Subcutaneous abdominal adipose tissue (tissue), 5 donors: ENCODE results near the gene ZMYND10.

Source experiments
- H3K27ac ChIP-seq: one replicate; pipeline ENCODE4 v1.7.0; 2013; ENCODE audit warnings: low read depth, mild to moderate bottlenecking, inconsistent platforms, low read length, moderate library complexity
- H3K27me3 ChIP-seq, 5 donors: one replicate each; pipeline ENCODE4 v1.7.0; 2013; ENCODE audit warnings: low read length in 5 of 5, inconsistent platforms in 1 of 5; ENCODE audit not compliant: control insufficient read depth in 5 of 5, insufficient read depth in 4 of 5
- H3K36me3 ChIP-seq, 5 donors: one replicate each; pipeline ENCODE4 v1.7.0; 2013; ENCODE audit warnings: low read length in 5 of 5; ENCODE audit not compliant: control insufficient read depth in 5 of 5, insufficient read depth in 5 of 5
- H3K4me1 ChIP-seq, 5 donors: one replicate each; pipeline ENCODE4 v1.7.0; 2013; ENCODE audit warnings: low read length in 5 of 5, mild to moderate bottlenecking in 3 of 5, moderate library complexity in 1 of 5; ENCODE audit not compliant: control insufficient read depth in 5 of 5, insufficient read depth in 5 of 5
- H3K4me3 ChIP-seq, 5 donors: one replicate each; pipeline ENCODE4 v1.7.0; 2013; ENCODE audit warnings: low read length in 5 of 5, low read depth in 1 of 5
- H3K9ac ChIP-seq, 5 donors: one replicate each; pipeline ENCODE4 v1.7.0; 2013; ENCODE audit warnings: low read length in 5 of 5, mild to moderate bottlenecking in 4 of 5, moderate library complexity in 3 of 5
- H3K9me3 ChIP-seq, 5 donors: one replicate each; pipeline ENCODE4 v1.7.0; 2013; ENCODE audit warnings: low read length in 5 of 5; ENCODE audit not compliant: control insufficient read depth in 5 of 5
- donor health status: healthy.
- donor health status: healthy.
- donor health status: healthy.
- donor health status: healthy.
- donor health status: healthy.

Gene ZMYND10

GRCh38 chr3:50327129-50327528 lies 18.4 kb downstream of the ZMYND10 start:
- peak overlapping the region; percentile 84 to 96 (median 92) for H3K9ac ChIP-seq
- H3K4me3 ChIP-seq = peak overlapping the region; percentile 81 to 89 (median 88)
- H3K27ac ChIP-seq = peak overlapping the region; percentile 77
- peaks cover 4 to 44% (median 41%) of the 10 kb centered on the region in 5 donors for H3K36me3 ChIP-seq
- no peaks in the 10 kb centered on the region for H3K9me3 ChIP-seq
- no peaks in the 10 kb centered on the region for H3K27me3 ChIP-seq
- H3K4me1 ChIP-seq = peaks cover 8 to 56% (median 49%) of the 10 kb centered on the region in 5 donors

GRCh38 chr3:50326182-50326541 lies 19.4 kb downstream of the ZMYND10 start:
- Histone ChIP-seq H3K4me1 (peaks cover 8 to 59% (median 54%) of the 10 kb centered on the region in 5 donors), H3K9me3 (no peaks in the 10 kb centered on the region), H3K9ac (no peak overlapping the region), H3K36me3 (peaks cover 4 to 34% (median 32%) of the 10 kb centered on the region in 5 donors), H3K4me3 (no peak overlapping the region), H3K27me3 (no peaks in the 10 kb centered on the region), H3K27ac (no peak overlapping the region)

DNA sequence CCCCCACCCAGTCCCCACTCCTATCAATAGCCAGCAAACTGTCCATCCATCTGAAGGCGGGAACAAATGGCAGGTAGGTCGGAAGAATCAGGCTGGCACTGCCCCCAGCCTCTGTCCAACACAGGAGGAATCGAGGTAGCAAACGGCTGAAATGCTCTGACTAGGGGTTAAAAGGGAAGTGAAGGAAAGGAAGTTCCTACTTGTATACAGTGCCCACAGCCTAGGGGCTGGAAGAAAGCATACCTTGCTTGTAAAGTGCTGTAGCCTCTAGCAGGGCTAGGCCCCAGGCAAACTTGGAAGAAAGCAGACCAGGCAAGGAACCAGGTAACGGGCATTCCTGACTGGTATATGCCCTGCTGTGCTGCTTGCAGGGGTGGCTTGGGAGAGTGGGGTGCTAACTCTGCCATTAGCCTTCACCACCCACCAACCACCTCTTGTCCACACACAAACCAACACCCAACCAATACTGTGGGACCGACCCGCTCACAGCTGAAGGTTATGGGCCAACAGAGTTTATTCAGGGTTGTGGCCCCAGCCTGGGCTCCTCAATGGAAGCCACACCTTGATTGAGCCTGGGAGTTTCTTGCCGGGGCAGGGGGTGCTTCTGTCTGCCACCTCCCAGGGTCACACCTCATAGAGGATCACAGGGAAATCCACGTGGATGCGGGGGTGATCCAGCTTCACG lies 19.9 kb downstream of the ZMYND10 start:
- H3K27ac ChIP-seq = peak overlapping the region; percentile 86
- H3K36me3 ChIP-seq = peaks cover 0 to 29% (median 27%) of the 10 kb centered on the region in 5 donors
- no peak overlapping the region for H3K4me3 ChIP-seq
- no peaks in the 10 kb centered on the region for H3K27me3 ChIP-seq
- H3K9me3 ChIP-seq = no peaks in the 10 kb centered on the region
- H3K4me1 ChIP-seq = peaks cover 8 to 62% (median 57%) of the 10 kb centered on the region in 5 donors
- H3K9ac ChIP-seq = peak overlapping the region in 1 of 5 donors; percentile 13

DNA sequence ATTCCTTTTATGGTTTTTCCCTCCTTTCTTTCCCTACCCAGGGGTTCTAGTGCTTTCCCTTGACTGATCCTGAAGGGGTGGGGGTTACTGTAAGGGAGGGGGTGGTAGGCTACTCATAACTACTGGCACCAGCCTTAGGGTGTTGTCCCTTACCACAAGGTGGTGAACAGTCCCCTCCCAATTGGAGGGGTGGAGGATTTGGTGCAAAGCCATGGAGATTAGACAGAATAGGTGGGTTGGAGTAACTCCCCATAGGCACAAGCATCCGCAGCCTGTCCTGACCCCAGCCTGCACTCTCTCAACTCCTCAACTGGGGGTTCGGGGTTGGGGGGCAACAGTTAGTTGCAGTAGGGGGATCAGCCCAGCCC lies 20.4 kb downstream of the ZMYND10 start:
- Histone ChIP-seq H3K27ac (peak overlapping the region; percentile 86), H3K27me3 (no peaks in the 10 kb centered on the region), H3K4me1 (peaks cover 11 to 67% (median 62%) of the 10 kb centered on the region in 5 donors), H3K9me3 (no peaks in the 10 kb centered on the region), H3K36me3 (peaks cover 0 to 23% (median 21%) of the 10 kb centered on the region in 5 donors), H3K4me3 (no peak overlapping the region), H3K9ac (no peak overlapping the region)

GRCh38 chr3:50324351-50325112 lies 21.0 kb downstream of the ZMYND10 start:
- peaks cover 0 to 23% (median 19%) of the 10 kb centered on the region in 5 donors for H3K36me3 ChIP-seq
- H3K4me1 ChIP-seq = peaks cover 16 to 73% (median 68%) of the 10 kb centered on the region in 5 donors
- H3K27me3 ChIP-seq = no peaks in the 10 kb centered on the region
- H3K4me3 ChIP-seq = peak overlapping the region in 1 of 5 donors; percentile 4
- peak overlapping the region; percentile 86 for H3K27ac ChIP-seq
- H3K9me3 ChIP-seq = no peaks in the 10 kb centered on the region
- peak overlapping the region in 2 of 5 donors; percentile 11 to 32 for H3K9ac ChIP-seq

- no peaks in the 10 kb centered on the region for H3K9me3 ChIP-seq
- H3K27ac ChIP-seq = peak overlapping the region; percentile 86
- H3K9ac ChIP-seq = peak overlapping the region in 2 of 5 donors; percentile 11 to 32
- no peaks in the 10 kb centered on the region for H3K27me3 ChIP-seq
- H3K36me3 ChIP-seq = peaks cover 0 to 27% (median 22%) of the 10 kb centered on the region in 5 donors
- peak overlapping the region in 4 of 5 donors; percentile 16 to 95 (median 58) for H3K4me3 ChIP-seq
- H3K4me1 ChIP-seq = peaks cover 24 to 79% (median 75%) of the 10 kb centered on the region in 5 donors
Measured at GRCh38 chr3:50323614-50324199, 21.8 kb downstream of the ZMYND10 start.

DNA sequence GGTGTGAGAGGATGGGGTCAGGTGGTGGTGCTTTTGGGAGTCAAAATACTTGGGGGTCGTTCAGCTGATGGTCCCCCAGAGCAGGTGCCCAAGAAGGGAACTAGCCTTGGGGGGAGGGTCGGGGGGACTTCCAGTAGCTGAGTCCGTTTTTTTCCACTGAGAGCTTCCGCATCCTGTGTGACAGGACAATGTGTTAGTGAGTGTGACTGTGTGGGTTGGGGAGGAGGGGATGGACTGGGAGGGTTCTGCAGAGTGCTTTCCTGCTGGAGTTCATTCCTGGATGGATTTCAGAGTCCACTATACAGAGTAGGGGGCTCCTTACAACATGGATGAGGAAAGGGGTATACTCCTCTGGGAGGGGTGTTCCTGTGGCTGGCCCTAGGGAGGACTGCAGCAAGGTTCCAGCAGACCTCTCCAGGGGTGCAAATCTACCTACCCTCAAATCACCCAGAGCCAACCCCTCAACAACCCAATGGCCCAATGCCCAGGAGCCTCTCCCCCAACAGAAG lies 22.4 kb downstream of the ZMYND10 start:
- peaks cover 0 to 33% (median 28%) of the 10 kb centered on the region in 5 donors for H3K36me3 ChIP-seq
- H3K9me3 ChIP-seq = no peaks in the 10 kb centered on the region
- H3K4me3 ChIP-seq = peak overlapping the region in 4 of 5 donors; percentile 16 to 95 (median 80)
- peak overlapping the region; percentile 86 for H3K27ac ChIP-seq
- H3K27me3 ChIP-seq = no peaks in the 10 kb centered on the region
- peak overlapping the region in 2 of 5 donors; percentile 76 to 95 for H3K9ac ChIP-seq
- H3K4me1 ChIP-seq = peaks cover 27 to 79% (median 75%) of the 10 kb centered on the region in 5 donors

DNA sequence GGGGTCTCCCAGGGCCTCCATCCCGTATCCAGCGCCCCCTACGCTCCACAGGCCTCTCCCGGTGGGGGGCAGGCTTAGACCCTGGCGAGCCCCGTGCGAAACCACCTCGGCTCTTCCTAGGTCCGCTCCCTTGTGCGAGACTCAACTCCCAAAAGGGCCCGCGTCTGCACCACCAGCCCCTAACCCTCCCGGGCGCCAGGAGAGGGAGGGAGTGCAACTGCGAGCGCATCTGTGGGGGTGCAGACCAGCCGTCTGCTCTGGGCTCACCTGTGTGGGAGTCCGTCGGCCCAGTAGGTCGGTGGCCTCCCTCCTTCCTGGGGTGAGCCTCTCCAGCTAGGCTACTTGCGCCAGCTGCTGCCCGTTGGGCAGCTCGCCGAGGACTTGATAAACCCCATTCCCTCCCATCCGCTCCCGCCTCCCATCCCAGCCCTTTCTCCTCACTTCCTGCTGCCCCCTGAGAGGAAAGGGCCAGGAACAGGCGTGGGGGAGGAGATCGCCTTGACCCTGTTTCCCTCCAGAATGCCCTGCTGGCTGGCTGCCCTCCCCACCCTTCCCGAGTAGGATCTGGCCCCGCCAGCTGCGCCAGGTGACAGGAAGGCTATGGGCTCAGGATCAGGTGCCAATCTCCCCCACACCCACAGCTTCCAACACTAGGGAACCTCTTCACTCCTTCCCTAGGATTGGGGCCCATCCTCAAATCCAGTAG lies 23.0 kb downstream of the ZMYND10 start, which contains the start of gene HYAL2:
HYAL2 (minus strand) TSS at position 360 of the 706 bp plus-strand sequence. CDS start 2,256 bp downstream, outside the sequence.
- Histone ChIP-seq H3K4me1 (peaks cover 27 to 81% (median 78%) of the 10 kb centered on the region in 5 donors), H3K27ac (peak within 1 kb of the TSS; percentile 86), H3K27me3 (no peaks in the 10 kb centered on the region), H3K4me3 (peak within 1 kb of the TSS; percentile 59 to 95 (median 79)), H3K36me3 (peaks cover 0 to 38% (median 33%) of the 10 kb centered on the region in 5 donors), H3K9me3 (no peaks in the 10 kb centered on the region), H3K9ac (peak within 1 kb of the TSS in 4 of 5 donors; percentile 76 to 95 (median 84))

- peak overlapping the region in 3 of 5 donors; percentile 62 to 95 (median 76) for H3K9ac ChIP-seq
- no peaks in the 10 kb centered on the region for H3K27me3 ChIP-seq
- peak overlapping the region; percentile 46 to 95 (median 79) for H3K4me3 ChIP-seq
- H3K9me3 ChIP-seq = no peaks in the 10 kb centered on the region
- H3K4me1 ChIP-seq = peaks cover 28 to 81% (median 78%) of the 10 kb centered on the region in 5 donors
- peak overlapping the region; percentile 86 for H3K27ac ChIP-seq
- H3K36me3 ChIP-seq = peaks cover 0 to 43% (median 38%) of the 10 kb centered on the region in 5 donors
Measured at GRCh38 chr3:50322115-50322385, 23.5 kb downstream of the ZMYND10 start.
